Measurements from ENCODE around the gene CRIP1. TPM values are rescaled to one million over a fixed set of nuclear protein-coding genes. Genes with fewer than 3 reads are reported as not detected.

Gene CRIP1
- total RNA-seq, 1 experiment from 2014 or later: 6.9 TPM

- Mint-ChIP-seq H3K36me3 (ENCODE audit: insufficient read depth in 1 of 3, low read depth in 3 of 3) (peaks cover 22 to 58% (median 57%) of the 10 kb centered on the region in 3 experiments; a peak in 6 of 7 replicates), H3K27me3 (ENCODE audit: low read depth) (no peaks in the 10 kb centered on the region), H3K4me1 (no peaks in the 10 kb centered on the region), H3K9me3 (no peaks in the 10 kb centered on the region; a peak in 1 of 5 replicates), H3K4me3 (no peak overlapping the region), H3K27ac (peak overlapping the region in 1 of 3 experiments; percentile 70; a peak in 1 of 7 replicates)
- WGBS (ENCODE audit: extremely low coverage, insufficient read length, low lambda C conversion rate): no CpG with 5 or more reads among the region's 14 CpGs
- TF ChIP-seq CTCF (conservative IDR thresholded peaks at IDR 0.05): no peak
- Histone ChIP-seq H3K14ac (ENCODE audit: insufficient read depth, low read length) (no peak overlapping the region), H3K23me2 (ENCODE audit: insufficient read length, low read depth, low read length, poor library complexity, severe bottlenecking) (no peaks in the 10 kb centered on the region), H3K18ac (ENCODE audit: insufficient read length, low read depth, low read length) (no peak overlapping the region), H2BK20ac (ENCODE audit: low read depth, low read length, poor library complexity, severe bottlenecking) (no peak overlapping the region), H2AFZ (ENCODE audit: low read length) (no peak overlapping the region), H4K91ac (ENCODE audit: insufficient read length, low read depth, low read length) (no peak overlapping the region), H3K23ac (ENCODE audit: insufficient read length, low read depth, low read length) (no peak overlapping the region), H3K9me3 (ENCODE audit: control insufficient read depth, low read depth, low read length) (no peaks in the 10 kb centered on the region), H3K4me2 (ENCODE audit: insufficient read depth, insufficient read length, low read length) (no peak overlapping the region), H3K4ac (ENCODE audit: low read depth, low read length) (no peak overlapping the region), H3K56ac (ENCODE audit: insufficient read length, low read depth, low read length) (no peak overlapping the region), H2AK5ac (ENCODE audit: insufficient read length, low read length) (no peak overlapping the region), H4K8ac (replicated peaks; ENCODE audit: insufficient read length, low read depth, low read length) (no peak overlapping the region), H2BK120ac (ENCODE audit: low read depth, low read length, poor library complexity, severe bottlenecking) (no peak overlapping the region), H3T11ph (ENCODE audit: low read length) (no peak overlapping the region), H3K79me2 (ENCODE audit: insufficient read depth, low read length) (no peaks in the 10 kb centered on the region), H2BK12ac (ENCODE audit: insufficient read length, low read depth, low read length) (no peak overlapping the region), H2BK15ac (ENCODE audit: low read depth, low read length) (no peak overlapping the region), H4K5ac (ENCODE audit: insufficient read length, low read depth, low read length) (no peak overlapping the region), H3K9ac (ENCODE audit: extremely low read depth, insufficient read length, low read length) (no peak overlapping the region), H4K20me1 (ENCODE audit: control insufficient read depth, insufficient read depth, insufficient read length) (no peaks in the 10 kb centered on the region), H3K79me1 (ENCODE audit: insufficient read depth, low read depth, low read length, poor library complexity, severe bottlenecking) (no peaks in the 10 kb centered on the region), H3K4me1 (ENCODE audit: insufficient read depth, low read length) (no peaks in the 10 kb centered on the region), H2BK5ac (ENCODE audit: insufficient read length, low read length) (no peak overlapping the region), H3K27me3 (ENCODE audit: insufficient read depth, low read length) (no peaks in the 10 kb centered on the region), H3K27ac (ENCODE audit: insufficient read length, low read depth, low read length) (no peak overlapping the region)
- DNase-seq: no peak
Observed at GRCh38 chr14:105453847-105454246, 32.8 kb upstream of the CRIP1 start.
